Upper lobe of left lung (tissue), 4 donors: ENCODE measurements around the gene BDKRB1.

Experiments
- CTCF ChIP-seq, 6 experiments: fragments of 450-650 bp in 4 of 6; fragments of 200-600 bp in 2 of 6; sonication (generic) in 2 of 6; IDR thresholded peaks; one replicate each; pipeline ENCODE4 v1.5.1; 2016 to 2019; ENCODE audit warnings: antibody characterized with exemption in 6 of 6
- EP300 ChIP-seq, 4 donors: sonication (generic); formaldehyde crosslinking; IDR thresholded peaks; one replicate each; pipeline ENCODE4 v1.5.1; 2017; ENCODE audit warnings: antibody characterized with exemption in 4 of 4, control low read depth in 2 of 4
- POLR2A ChIP-seq, 4 donors: fragments of 450-650 bp; IDR thresholded peaks; one replicate each; pipeline ENCODE4 v1.5.1; 2016 to 2017; ENCODE audit warnings: antibody characterized with exemption in 4 of 4, mild to moderate bottlenecking in 2 of 4
- POLR2AphosphoS5 ChIP-seq, 2 donors: sonication (generic); formaldehyde crosslinking; IDR thresholded peaks; one replicate each; pipeline ENCODE4 v1.5.1; 2017; ENCODE audit warnings: antibody characterized with exemption in 2 of 2

DNA sequence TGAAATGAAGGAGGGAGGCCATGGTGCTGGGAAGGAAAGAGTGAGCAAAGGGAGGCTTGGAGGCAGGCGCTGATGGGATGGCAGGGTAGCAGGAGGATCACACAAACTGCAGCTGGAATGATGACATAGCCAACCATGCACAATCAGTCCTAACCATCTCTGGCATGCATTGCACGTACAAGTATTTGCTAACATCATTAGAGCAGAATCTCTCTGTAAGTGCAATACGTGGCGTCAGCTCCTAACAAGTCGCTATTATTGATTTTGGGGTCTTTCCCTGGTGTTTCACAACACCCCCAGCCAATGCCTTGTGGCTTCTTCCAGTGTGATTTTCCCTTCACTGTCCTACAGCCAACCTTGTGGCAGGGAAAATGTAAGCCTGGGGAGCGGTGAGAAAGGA lies 18.5 kb downstream of the BDKRB1 start:
- no peak for TF ChIP-seq CTCF (IDR thresholded peaks at IDR 0.05)
- TF ChIP-seq EP300 (IDR thresholded peaks at IDR 0.05): no peak
- TF ChIP-seq POLR2A (IDR thresholded peaks at IDR 0.05): no peak
- no peak for TF ChIP-seq POLR2AphosphoS5 (IDR thresholded peaks at IDR 0.05)
